Activated naive CD8-positive, alpha-beta T cell treated with anti-CD3 and anti-CD28 coated beads, Interleukin-2, amount 10 ng/mL, durations not matched to agents 7 days and 5 days (primary cell): ENCODE data around the gene MYDGF. TPM values are rescaled to one million over a fixed set of nuclear protein-coding genes. Genes with fewer than 3 reads are reported as not detected.

Experiments
- ATAC-seq: fragments of 150-1000 bp; cut with Tn5 transposase; one replicate; pipeline ENCODE4 v1.10.0; 2021; ENCODE audit warnings: low read depth, moderate library complexity
- POLR2A ChIA-PET: fragments of 350-600 bp; sonication (Branson Sonifier 250); formaldehyde crosslinking; loops from one replicate; lab custom pipeline; 2021; ENCODE audit warnings: antibody characterized with exemption; lab: Charles Lee
- DNase-seq: peaks from one replicate; pipeline ENCODE4 v3.0.0; 2021
- H3K27ac Mint-ChIP-seq: one replicate; pipeline ENCODE4 v1.8.0; 2022; ENCODE audit warnings: mild to moderate bottlenecking, mixed read lengths
- H3K27me3 Mint-ChIP-seq: one replicate; pipeline ENCODE4 v1.8.0; 2022; ENCODE audit warnings: mild to moderate bottlenecking, moderate library complexity, mixed read lengths
- H3K36me3 Mint-ChIP-seq: one replicate; pipeline ENCODE4 v1.8.0; 2021; ENCODE audit warnings: mild to moderate bottlenecking, mixed read lengths
- H3K4me1 Mint-ChIP-seq: one replicate; pipeline ENCODE4 v1.8.0; 2021; ENCODE audit warnings: mixed read lengths
- H3K4me3 Mint-ChIP-seq: one replicate; pipeline ENCODE4 v1.8.0; 2022; ENCODE audit warnings: mild to moderate bottlenecking, moderate library complexity, mixed read lengths
- H3K9me3 Mint-ChIP-seq: one replicate; pipeline ENCODE4 v1.8.0; 2021; ENCODE audit warnings: mixed read lengths
- total RNA-seq, 2 experiments: library from RNA; stranded (reverse); gene quantifications; one replicate each; pipeline ENCODE4 v1.2.3, GENCODE V29; 2021

MYDGF gene
- total RNA-seq, 2 experiments from 2014 or later = 33.3 to 34.8 TPM

DNA sequence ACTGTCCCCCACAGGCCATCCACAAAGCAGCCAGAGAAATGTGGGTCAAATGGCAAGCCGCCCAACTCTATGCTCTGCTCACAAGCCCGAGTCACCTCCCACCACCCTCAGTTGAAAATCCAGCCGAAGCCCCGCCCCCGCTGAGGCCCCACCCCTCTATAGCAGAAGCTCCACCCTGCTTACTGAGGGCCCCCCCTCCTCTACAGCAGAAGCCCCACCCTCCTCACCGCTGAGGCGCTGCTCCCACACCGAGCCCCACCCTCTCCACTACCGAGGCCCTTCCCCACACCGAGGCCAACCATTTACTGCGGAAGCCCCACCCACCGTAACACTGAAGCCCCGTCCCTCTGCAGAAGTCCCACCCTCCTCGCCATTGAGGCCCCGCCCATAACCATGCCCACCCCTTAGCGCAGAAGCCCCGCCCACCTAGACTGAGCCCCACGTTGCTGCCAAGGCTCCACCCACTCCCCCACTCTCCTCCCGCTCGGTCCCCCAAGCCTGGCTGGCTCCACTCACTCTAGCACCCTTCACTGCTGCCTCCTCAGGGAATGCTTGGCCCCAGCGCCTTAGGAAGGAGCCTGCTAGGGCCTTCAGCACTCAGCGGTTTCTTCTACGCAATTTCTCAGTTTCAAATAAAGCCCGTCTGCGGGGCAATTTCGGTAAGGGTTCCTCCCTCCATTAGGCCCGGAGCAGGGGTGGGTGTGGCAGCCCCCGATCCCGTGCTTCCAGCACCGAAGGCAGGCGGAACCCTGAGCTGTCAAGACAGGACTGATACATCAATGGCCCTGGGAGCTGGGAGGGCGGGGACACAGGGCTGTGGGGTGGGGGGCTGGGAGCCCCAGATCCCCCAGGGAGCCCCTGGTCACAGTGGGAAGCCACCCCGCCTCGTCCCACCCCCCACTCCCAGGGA, 9.0 kb upstream of the MYDGF start:
- Mint-ChIP-seq H3K9me3 (no peaks in the 10 kb centered on the region), H3K4me1 (no peaks in the 10 kb centered on the region), H3K27me3 (no peaks in the 10 kb centered on the region), H3K36me3 (peaks cover 5% of the 10 kb centered on the region), H3K4me3 (no peak overlapping the region), H3K27ac (no peak overlapping the region)
- POLR2A ChIA-PET = no interaction called here
- DNase-seq (no peak), ATAC-seq (peak; percentile 20)

DNA sequence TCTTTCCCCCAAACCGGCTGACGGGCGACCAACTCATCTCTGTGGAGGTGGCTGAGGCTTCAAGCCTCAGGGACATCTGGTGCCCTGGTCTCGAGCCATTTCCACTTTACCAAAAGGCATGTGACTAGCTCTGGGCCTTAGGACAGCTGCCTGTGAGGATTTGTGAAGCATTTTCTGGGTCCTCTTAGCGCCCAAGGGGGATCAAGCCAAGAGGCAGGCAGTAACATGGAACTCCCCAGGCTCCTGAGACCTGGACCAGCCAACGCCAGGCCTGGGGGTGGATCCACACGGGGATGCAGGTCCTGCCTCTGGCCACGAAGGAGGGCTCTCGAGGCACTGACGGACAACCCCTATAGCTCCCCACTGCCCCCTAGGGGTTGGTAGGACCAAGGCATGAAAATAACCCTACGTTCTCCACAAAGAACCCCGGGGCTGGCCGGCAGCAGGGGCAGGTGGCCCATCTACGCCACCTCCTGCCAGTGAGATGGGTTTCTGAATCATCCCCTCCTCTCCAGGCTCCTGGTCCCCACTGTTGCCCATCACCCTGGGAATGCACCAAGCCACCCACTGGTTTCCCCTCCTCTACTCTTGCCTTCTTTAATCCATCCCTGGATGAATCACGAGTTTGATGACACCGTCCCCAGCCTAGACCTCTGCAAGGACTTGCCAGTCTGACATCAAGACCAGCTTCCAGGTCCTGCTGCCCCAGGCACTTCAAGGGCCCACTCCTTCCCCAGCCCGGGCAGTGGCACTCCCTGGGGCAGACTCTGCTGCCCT, 7.0 kb upstream of the MYDGF start:
- Mint-ChIP-seq H3K9me3 (no peaks in the 10 kb centered on the region), H3K4me3 (no peak overlapping the region), H3K36me3 (peaks cover 5% of the 10 kb centered on the region), H3K27ac (peak overlapping the region; percentile 54), H3K4me1 (no peaks in the 10 kb centered on the region), H3K27me3 (no peaks in the 10 kb centered on the region)
- ATAC-seq (no peak), DNase-seq (no peak)
- POLR2A ChIA-PET = no interaction called here

DNA sequence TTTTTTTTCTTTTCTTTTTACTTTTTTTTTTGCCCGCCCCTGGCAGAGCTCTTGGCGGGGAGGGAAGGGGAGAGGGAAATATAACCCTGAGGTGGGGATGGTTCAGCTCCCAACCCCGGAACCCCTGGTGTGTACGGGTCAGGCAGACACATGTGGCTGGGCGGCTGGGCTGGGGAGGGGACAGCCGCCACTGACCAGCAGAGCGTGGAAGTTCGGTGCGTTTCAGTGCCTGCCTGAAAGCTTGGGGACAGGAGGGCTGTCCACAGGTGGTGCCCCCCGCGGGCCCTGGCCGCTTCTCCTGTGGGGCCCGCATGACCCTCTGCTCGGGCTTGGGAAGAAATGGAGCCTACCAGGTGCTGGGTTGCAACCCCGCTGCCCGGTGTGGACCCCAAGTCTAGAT, 5.2 kb upstream of the MYDGF start:
- H3K27ac Mint-ChIP-seq = no peak overlapping the region
- no peak for ATAC-seq

DNA sequence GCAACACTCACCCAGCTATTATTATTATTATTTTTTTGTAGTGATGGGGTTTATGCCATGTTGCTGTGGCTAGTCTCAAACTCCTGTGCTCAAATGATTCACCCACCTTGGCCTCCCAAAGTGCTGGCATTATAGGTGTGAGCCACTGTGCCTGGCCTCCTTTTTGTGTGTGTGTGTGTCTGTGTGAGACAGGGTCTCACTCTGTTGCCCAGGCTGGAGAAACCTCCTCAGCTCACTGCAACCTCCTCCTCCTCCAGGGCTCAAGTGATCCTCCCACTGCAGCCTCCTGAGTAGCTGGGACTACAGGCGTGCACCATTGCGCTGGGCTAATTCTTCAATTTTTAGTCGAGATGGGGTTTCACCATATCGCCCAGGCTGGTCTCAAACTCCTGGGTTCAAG, 3.6 kb upstream of the MYDGF start:
- ATAC-seq (no peak), DNase-seq (no peak)
- no peaks in the 10 kb centered on the region for H3K27me3 Mint-ChIP-seq
- no peak overlapping the region for H3K4me3 Mint-ChIP-seq
- H3K9me3 Mint-ChIP-seq = no peaks in the 10 kb centered on the region
- H3K36me3 Mint-ChIP-seq = peaks cover under 1% of the 10 kb centered on the region
- POLR2A ChIA-PET = interaction anchor here (0.7 kb wide), 1 partner anchor 651 kb away, joined by 3 read pairs; no protein-coding TSS in a partner anchor
- no peak overlapping the region for H3K27ac Mint-ChIP-seq
- peaks cover 7% of the 10 kb centered on the region for H3K4me1 Mint-ChIP-seq

More for the DNA sequence above, 5.2 kb upstream of the MYDGF start:
- H3K4me1 Mint-ChIP-seq = no peaks in the 10 kb centered on the region
- H3K4me3 Mint-ChIP-seq = no peak overlapping the region
- no peak for DNase-seq
- POLR2A ChIA-PET = no interaction called here
- no peaks in the 10 kb centered on the region for H3K9me3 Mint-ChIP-seq
- H3K27me3 Mint-ChIP-seq = no peaks in the 10 kb centered on the region
- H3K36me3 Mint-ChIP-seq = peaks cover 3% of the 10 kb centered on the region

DNA sequence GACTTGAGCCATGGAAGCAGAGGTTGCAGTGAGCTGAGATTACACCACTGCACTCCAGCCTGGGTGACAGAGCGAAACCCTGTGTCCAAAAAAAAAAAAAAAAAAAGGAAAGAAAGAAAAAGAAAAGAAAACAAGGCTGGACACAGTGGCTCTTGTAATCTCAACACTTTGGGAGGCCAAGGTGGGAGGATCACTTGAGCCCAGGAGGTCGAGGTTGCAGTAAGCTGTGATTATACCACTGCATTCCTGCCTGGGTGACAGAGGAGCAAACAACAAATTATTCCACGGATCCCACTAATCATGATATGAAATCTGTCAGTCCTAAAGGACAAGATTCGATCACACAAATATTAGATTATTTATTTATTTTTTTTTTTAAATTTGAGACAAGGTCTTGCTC, 3.1 kb upstream of the MYDGF start:
- Mint-ChIP-seq H3K27me3 (no peaks in the 10 kb centered on the region), H3K36me3 (peaks cover 3% of the 10 kb centered on the region), H3K4me3 (no peak overlapping the region), H3K27ac (no peak overlapping the region), H3K9me3 (no peaks in the 10 kb centered on the region), H3K4me1 (peaks cover 10% of the 10 kb centered on the region)
- DNase-seq (no peak), ATAC-seq (no peak)
- POLR2A ChIA-PET = interaction anchor here (0.6 kb wide), 2 partner anchors 30 to 160 kb away, joined by 3 read pairs; no protein-coding TSS in a partner anchor

DNA sequence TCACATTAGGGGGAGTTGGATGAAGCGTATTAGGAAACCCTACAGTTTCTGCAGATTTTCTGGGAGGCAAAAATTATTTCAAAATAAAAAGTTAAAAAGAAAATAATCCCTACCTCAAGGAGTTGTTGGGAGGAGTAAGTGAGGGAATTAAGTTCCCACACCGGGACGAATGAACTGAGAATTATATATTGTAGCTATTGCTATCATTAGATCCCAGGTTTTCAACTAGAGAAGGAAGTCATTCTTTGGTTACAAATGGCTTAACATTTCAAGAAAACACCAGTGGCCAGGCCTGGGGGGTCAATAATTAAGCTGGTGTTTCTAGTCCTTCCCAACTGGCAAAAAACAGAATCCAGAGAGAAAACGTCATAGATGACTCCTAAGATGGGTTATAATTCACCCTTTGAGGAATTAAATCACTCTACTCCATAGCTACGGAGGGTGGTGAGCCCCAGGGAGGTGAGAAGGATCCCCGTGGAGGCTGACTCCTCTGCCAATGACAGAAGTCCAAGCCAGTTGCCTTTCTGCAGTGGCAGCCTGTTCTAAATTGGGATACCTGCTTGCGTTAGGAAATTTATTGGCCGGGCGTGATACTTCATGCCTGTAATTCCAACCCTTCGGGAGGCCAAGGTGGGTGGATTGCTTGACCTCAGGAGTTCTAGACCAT, 1.2 kb upstream of the MYDGF start:
- Mint-ChIP-seq H3K4me1 (peaks cover 10% of the 10 kb centered on the region), H3K9me3 (no peaks in the 10 kb centered on the region), H3K4me3 (no peak overlapping the region), H3K27me3 (no peaks in the 10 kb centered on the region), H3K27ac (no peak overlapping the region), H3K36me3 (peaks cover 3% of the 10 kb centered on the region)
- POLR2A ChIA-PET = no interaction called here
- ATAC-seq = no peak
- DNase-seq = no peak

DNA sequence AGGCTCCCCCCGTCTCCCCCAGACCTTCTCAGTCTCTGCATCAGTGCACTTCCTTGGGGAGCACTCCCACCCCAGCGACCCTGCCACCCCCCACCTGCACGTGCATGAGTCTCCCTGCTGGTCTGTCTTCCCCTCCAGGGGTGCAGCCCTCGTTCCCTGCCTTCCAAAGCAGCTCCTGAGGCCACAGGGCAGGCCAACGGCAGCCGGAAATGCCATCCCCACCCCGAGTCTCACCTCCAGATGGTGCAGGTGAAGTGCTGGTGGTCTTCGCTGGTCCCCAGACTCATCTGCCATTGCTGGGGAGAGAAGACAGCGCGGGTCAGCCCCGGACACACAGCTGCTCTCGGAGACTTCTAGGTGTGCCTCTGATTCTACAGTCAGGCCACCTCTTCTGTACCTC, 5.5 kb downstream of the MYDGF start:
- H3K4me1 Mint-ChIP-seq = peaks cover 11% of the 10 kb centered on the region
- H3K27ac Mint-ChIP-seq = no peak overlapping the region
- ATAC-seq (no peak), DNase-seq (no peak)
- no peak overlapping the region for H3K4me3 Mint-ChIP-seq
- no peaks in the 10 kb centered on the region for H3K9me3 Mint-ChIP-seq
- POLR2A ChIA-PET = no interaction called here
- H3K27me3 Mint-ChIP-seq = no peaks in the 10 kb centered on the region
- H3K36me3 Mint-ChIP-seq = peaks cover 7% of the 10 kb centered on the region

DNA sequence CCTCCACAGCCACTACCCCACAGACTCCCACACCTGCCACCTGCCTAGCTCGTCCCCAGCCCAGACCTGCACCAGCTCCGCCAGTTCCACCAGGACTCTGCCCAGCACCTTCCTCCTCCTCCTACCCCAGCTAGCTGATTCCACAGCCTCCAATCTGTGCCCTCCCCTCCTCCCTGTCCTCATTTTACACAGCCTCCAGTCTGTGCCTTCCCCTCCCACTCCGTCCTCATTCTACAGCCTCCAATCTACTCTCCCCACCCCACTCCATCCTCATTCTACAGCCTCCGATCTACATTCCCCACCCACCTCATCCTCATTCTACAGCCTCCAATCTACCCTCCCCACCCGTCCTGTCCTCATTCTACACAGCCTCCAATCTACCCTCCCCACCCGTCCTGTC, 7.3 kb downstream of the MYDGF start:
- no peak overlapping the region for H3K27ac Mint-ChIP-seq
- no peak for DNase-seq
- peaks cover 4% of the 10 kb centered on the region for H3K4me1 Mint-ChIP-seq
- H3K4me3 Mint-ChIP-seq = no peak overlapping the region
- ATAC-seq = no peak
- POLR2A ChIA-PET = interaction anchor here (0.6 kb wide), 1 partner anchor 37 kb away, joined by 4 read pairs; no protein-coding TSS in a partner anchor
- peaks cover 5% of the 10 kb centered on the region for H3K36me3 Mint-ChIP-seq
- no peaks in the 10 kb centered on the region for H3K27me3 Mint-ChIP-seq
- H3K9me3 Mint-ChIP-seq = no peaks in the 10 kb centered on the region

DNA sequence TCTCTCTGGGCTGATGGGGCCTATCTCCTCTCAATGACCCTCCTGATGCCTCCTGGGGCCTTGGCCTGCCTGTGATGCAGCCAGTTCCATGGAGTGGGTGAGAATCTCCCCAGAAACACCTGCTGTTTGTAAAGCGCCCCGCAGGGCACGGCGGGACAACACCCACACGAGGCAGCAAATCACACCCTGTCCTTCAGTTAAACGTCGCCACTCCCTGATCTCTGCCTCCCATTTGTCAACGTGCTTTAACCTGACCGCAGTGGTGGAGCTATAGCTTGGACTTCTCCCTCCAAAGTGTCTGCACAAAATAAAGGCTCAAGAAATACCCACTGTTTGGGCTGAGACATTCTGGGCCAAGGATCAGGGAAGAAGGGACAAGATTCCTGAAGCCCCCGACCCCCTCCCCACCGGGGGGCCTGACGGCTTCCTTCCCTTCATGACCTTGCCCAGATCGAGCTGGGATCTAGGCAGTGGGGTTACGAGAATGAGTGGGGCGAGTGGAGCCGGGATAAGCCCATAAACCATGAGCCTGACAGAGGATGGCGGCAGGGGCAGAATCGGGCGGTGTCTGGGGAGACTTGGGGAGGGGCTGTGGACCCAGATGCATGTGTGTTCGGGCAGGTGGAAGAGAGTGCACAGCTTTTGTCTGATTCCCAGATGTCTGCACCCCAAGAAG, 8.0 kb downstream of the MYDGF start:
- POLR2A ChIA-PET = interaction anchor here (0.6 kb wide), 1 partner anchor 37 kb away, joined by 4 read pairs; no protein-coding TSS in a partner anchor
- no peak overlapping the region for H3K27ac Mint-ChIP-seq
- H3K4me1 Mint-ChIP-seq = peaks cover 4% of the 10 kb centered on the region
- H3K36me3 Mint-ChIP-seq = peaks cover 5% of the 10 kb centered on the region
- ATAC-seq (no peak), DNase-seq (no peak)
- no peaks in the 10 kb centered on the region for H3K9me3 Mint-ChIP-seq
- H3K4me3 Mint-ChIP-seq = no peak overlapping the region
- H3K27me3 Mint-ChIP-seq = no peaks in the 10 kb centered on the region

DNA sequence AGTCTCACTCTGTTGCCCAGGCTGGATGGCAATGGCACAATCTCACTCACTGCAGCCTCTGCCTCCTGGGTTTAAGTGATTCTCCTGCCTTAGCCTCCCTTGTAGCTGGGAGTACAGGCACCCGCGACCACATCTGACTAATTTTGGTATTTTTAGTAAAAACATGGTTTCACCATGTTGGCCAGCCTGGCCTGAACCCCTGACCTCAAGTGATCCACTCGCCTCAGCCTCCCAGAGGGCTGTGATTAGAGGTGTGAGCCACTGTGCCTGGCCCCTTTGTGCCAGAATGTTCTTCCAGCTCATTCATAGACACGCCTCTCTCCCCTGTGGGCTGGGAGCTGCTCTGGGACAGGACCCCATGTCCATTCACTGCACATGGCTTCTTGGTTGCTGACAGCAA, 9.1 kb downstream of the MYDGF start:
- peaks cover 4% of the 10 kb centered on the region for H3K4me1 Mint-ChIP-seq
- H3K27me3 Mint-ChIP-seq = no peaks in the 10 kb centered on the region
- ATAC-seq = no peak
- no peaks in the 10 kb centered on the region for H3K9me3 Mint-ChIP-seq
- peak overlapping the region; percentile 63 for H3K27ac Mint-ChIP-seq
- no peak overlapping the region for H3K4me3 Mint-ChIP-seq
- DNase-seq = no peak
- H3K36me3 Mint-ChIP-seq = peaks cover 5% of the 10 kb centered on the region
- POLR2A ChIA-PET = no interaction called here

DNA sequence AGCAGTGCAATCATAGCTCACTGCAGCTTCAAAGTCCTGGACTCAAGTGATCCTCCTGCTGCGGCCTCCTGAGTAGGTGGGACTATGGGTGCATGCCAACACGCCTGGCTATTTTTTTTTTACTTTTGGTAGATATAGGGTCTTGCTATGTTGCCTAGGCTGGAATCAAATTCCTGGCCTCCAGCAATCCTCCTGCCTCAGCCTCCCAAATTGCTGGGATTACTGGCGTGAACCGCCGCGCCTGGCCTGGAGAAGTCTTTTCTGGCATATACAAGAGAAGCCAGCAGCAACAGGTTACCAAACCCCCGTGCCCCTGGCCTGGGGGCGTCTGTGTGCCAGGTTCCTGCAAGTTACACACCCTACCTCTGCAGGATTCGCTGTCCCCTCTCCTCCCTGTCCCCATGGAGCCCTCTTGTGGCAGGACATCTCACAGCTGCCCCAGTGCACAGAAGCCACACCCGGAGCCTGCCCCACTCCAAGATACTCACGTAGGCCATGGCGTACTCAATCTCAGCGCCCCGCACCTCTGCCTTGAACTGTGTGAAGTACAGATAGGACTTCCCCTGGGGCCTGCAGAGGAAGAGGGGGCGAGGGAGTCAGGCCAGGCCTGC, 9.9 kb downstream of the MYDGF start:
- Mint-ChIP-seq H3K4me3 (no peak overlapping the region), H3K27me3 (no peaks in the 10 kb centered on the region), H3K36me3 (peaks cover 5% of the 10 kb centered on the region), H3K27ac (no peak overlapping the region), H3K9me3 (no peaks in the 10 kb centered on the region), H3K4me1 (peaks cover 4% of the 10 kb centered on the region)
- POLR2A ChIA-PET = no interaction called here
- DNase-seq (no peak), ATAC-seq (peak; percentile 49)

DNA sequence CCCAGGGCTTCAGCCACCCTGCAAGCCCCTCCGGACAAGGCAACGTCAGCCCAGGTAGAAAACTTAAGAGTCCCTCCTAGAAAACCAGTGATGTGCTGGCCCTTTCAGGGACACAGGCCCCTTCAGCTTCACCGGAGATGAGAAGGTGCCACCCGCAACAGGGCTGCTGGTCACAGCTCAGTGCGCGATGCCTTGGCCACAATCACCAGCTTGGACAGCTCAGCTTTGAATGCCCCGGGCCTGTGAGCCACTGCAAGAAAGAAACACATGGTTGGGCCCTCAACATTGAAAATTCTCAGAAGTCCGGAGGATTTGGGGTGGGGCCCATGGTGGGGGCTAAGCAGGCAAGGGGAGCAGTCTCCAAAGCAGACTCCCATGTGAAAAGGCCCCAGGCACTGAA, 12.3 kb downstream of the MYDGF start:
- Mint-ChIP-seq H3K27me3 (no peaks in the 10 kb centered on the region), H3K4me1 (peaks cover 4% of the 10 kb centered on the region), H3K4me3 (no peak overlapping the region), H3K9me3 (no peaks in the 10 kb centered on the region), H3K36me3 (peaks cover 7% of the 10 kb centered on the region), H3K27ac (no peak overlapping the region)
- POLR2A ChIA-PET = no interaction called here
- no peak for DNase-seq
- no peak for ATAC-seq
